DMS153 (cell line): ENCODE measurements around the gene SYNE2.
"Not testable (repeated sequence)": the region's sequence is repeated elsewhere in the genome, so short reads cannot be mapped to it uniquely, and the experiment has no call there.

Source experiments
- DNase-seq: peaks from one replicate; lab custom pipeline; 2025; lab: John Stamatoyannopoulos, UW

The SYNE2 gene

DNA sequence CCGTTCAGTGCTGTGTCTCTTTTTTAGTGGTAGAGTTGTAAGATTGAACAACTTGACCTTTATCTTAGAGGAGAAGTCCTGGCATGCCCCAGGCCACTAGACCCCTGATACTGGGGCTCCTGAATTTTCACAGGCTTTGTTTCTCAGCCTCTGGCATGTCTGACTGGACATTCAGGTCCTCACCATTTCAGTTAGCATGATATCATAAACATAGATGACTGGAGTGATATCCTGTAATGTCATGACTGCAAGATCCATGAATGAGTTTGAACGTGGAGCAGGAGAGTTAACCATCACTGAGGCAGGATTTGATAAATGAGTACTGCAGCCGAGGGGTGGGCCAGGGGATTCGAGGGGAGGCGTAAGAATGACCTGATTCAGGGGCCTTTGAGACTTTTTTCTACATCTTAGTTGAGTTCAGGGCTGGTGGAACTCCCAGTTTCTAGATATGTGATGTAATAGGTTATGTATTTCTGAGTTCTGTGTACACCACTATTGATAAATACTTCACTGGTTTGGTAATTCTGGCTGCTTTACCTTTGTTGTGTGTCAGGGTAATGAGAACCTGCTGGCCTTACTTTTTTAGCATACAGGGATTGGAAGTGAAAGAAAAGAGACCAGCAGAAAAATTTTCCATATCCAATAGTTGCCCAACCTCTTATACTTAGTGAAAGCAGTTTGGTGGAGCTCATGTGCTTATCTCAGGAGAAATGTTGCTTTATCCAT is 217.0 kb downstream of the SYNE2 start:
- DNase-seq: no peak

DNA sequence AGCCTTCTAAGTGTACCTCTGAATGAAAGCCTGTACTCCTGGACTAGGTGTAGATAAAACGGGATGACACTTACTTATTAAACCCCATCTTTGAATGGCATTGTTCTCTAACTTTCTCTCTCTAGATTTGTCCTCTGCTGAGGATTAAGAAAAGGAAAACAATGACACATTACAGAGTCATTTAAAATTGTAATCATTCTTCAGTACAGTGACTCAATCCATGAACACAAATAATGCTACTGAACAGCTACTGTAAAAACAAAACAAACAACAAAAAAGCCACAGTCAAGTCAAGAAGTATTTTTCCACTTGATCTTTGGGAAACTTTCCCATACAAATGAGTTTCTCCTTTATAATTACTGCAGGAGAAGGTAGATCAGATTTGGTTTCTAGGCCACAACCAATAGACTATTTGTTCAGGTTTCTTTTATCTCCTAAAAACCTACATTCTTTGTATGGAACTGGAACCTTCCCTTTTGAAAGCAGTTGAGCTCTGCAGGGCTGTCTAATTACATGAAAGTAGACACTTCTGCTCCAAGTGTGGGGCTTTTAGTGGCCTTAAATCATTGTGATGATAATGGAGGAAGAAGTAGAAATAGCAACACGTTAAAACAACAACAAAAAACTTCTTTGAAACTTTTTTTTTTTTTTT is 222.3 kb downstream of the SYNE2 start:
- DNase-seq: no peak

DNA sequence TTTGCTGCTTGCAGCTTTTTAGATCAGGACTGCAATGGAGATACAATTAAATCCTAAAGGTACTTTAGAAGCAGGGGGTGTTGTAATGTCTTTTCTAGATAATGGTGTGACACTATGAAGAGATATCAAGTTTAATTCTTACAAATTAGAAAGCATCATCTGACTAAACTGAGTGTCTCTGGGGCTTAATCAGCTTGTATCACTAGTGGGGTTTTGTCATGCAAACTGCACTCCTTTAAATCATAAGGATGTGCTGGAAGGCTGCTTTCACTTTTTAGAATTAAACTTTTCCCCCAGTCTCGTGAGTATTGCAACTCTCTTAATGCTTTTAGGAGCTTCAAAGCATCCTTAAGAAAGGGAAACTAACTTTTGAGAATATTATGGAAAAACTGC is 222.8 kb downstream of the SYNE2 start:
- no peak for DNase-seq

DNA sequence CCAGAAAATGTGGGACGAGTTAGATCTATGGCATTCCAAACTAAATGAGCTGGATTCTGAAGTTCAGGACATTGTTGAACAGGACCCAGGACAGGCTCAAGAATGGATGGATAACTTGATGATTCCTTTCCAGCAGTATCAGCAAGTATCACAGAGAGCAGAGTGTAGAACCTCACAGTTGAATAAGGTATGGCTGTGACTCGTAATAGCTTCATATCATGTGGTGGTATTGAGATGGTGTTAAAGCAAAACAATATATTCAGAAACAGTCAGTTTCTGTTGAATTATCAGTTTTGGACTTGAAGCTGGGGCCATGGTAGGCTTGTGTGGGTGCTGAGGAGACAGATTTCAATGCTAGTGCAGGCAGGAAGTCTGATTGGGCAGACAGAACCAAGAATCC is 227.6 kb downstream of the SYNE2 start:
- no peak for DNase-seq

DNA sequence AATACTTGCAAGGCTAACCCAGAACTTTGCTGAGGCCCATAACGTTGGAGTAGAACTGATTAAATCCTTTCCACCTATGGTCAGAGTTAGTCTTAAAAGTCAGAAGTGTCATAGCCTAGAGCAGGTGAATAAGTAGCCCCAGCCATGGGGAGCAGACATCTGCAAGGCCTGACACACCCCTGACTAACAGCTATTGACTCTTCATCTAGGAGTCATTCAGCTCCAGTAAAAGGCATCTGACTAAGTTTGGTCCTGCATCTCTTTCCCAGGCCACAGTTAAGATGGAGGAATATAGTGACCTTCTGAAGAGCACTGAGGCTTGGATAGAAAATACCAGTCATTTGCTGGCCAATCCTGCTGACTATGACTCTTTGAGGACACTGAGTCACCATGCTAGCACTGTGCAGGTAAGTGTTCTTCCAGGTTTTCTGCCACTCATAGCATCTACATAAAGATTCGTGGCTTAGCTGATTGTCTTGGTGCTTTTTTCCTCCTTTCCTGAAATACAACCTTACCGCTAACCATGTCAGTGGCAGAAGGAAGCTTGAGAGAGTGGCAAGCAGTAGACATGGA is 228.5 kb downstream of the SYNE2 start:
- no peak for DNase-seq

DNA sequence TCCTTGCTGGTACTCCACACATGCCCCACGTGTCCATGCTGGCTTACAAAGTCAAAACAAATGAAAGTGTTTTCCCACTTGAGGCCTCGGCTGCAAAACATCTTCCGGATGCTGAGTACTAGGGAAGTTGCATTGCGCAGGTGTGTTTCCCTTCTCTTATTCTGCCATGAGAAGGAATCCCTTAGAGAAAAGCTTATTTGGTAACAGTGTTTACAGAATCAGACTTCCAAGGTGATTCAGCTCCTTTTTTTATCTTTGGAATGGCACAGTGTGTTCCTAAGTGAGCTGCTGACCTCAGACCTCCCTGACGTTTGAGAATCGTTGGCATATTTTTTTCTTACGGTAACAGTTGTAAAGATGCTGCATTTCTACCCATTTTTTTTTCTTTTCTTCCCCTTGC is 230.0 kb downstream of the SYNE2 start:
- no peak for DNase-seq

DNA sequence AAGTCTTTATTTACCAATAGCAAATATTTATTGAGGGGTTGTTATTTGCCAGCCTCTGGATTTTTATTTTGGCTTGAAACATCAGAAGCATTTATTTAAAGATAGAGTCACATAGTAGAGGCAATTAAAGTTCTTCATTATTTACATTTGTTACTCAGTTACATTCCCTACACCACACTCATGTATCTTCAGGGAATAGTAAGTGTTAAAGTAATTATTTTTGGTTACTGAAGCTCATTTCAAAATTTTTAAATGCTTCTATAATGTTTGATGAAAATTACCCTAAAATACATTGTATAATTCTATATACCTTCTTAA is 235.8 kb downstream of the SYNE2 start:
- no peak for DNase-seq

DNA sequence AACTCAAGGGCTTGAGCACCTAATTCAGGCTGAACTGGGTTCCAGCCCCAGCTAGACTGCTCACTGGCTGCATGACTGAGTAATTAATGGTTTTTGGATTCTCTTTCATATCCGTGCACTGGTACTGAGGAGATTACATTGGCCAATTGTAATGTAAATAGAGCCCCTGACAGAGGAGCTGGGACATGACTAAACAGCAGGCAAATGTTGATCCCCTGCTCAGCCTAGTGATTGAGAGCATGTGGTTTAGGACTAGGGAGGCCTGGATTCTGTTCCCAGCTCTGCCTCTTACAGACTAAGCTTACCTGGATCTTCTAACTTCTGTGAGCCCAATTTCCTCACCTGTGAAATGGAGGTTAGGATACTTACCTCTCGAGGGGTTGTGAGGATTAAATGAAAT is 237.1 kb downstream of the SYNE2 start:
- DNase-seq: no peak

DNA sequence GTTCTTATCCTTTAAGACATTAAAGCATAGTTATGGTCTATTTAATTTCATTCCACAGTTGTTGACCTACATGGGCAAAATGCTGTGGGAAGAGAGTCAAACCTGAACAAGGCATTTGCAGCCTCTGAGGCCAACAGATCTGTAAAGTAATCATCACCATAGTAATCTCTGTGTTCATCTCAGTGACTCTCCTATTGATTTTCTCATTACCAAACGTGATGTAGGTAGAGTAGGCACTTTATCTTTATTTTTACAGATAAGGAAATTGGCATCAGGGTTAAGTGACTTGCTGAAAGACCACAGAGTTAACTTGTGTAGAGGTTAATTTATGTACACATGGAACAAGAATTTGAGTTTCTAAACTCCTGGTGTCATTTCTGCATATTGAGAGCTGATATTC is 238.4 kb downstream of the SYNE2 start:
- DNase-seq: no peak

DNA sequence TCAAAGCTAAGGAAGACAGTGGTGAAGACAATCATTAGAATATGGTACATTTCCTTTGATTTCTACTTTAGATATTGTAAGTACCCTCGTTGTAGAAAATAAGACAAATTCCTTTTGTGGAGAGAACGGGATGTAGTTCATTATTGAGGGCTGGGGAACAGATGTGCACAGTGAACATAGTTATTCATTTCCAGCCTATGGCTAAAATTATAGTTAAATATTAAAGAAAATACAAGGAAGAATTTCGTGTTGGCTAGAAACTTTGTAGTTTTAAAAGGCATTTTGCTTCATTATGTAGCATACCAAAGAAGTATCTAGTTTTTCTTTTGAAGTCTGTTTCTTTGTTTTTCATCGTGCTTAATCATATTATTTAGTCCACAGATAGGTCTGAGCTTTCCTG is 239.5 kb downstream of the SYNE2 start:
- no peak for DNase-seq

DNA sequence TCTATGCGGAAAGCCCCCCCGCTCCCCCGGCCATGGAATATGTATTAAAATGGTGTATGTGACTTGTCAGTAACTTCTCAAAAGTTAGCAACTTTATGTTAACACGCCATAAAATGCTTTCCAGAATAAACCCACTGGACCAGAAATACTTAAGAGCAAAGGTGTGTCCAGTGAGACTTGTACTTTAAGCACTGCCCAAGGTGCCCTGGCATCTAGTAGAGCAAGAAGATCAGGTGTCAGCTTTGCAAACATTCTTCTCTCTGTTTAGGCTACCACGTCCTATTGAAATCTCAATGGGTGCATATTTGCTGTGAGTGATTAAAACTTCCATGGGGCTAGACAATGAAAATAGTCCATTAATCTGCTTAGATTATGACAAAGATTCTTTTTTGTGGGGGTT is 240.1 kb downstream of the SYNE2 start:
- no peak for DNase-seq

DNA sequence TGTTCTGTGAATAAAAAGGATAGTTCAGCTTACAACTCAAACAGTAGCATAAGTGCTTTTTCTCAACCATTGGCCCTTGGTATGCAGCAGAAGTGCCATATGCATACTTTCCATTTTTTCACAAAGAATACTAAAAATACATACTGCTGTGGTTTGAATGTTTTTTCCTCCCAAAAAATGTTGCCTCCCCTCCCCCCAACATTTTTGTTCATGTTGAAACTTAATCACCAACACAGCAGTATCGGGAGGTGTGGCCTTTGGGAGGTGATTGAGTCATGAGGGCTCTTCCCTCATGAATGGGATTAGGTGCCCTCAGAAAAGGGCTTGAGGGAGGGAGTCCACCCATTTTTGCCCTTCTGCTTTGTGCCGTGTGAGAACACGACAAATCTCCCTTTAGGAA is 242.8 kb downstream of the SYNE2 start:
- DNase-seq: no peak

DNA sequence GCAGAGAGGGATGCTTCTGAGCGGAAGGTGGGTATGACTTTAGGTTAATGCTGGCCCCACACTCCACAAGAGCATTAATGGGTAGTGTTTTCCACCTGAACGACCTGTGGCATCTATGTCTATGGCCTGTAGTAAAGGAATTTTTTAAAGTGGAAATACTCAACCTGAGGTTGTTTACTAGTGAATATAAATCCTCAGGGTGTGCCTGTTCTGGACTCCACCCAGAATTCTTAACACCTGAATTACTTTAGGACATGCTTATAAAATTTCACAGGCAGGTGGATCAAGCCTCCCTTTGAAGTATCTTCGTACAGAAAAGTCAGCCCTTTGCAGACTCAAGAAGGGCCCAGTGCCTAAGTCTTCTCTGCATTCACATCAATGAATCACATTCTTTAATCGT is 245.3 kb downstream of the SYNE2 start:
- no peak for DNase-seq

DNA sequence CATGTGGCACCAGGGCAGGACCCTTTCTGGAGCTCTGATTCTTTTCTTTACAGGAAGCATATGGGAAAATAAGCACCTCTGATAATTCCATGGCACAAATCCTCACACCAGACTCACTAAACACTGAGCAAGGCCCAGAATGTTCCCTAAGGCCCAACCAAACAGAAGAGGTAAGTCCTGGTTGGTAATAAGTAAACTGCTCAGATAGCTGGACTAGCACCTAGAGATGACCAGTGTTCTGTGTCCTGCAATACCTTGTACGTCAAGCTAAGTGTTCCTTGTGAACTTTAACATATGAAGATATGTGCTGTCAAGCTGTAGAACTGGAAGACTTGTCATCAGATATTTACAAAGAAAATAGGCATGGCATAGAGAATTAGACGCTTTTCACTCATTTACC is 254.6 kb downstream of the SYNE2 start:
- no peak for DNase-seq

DNA sequence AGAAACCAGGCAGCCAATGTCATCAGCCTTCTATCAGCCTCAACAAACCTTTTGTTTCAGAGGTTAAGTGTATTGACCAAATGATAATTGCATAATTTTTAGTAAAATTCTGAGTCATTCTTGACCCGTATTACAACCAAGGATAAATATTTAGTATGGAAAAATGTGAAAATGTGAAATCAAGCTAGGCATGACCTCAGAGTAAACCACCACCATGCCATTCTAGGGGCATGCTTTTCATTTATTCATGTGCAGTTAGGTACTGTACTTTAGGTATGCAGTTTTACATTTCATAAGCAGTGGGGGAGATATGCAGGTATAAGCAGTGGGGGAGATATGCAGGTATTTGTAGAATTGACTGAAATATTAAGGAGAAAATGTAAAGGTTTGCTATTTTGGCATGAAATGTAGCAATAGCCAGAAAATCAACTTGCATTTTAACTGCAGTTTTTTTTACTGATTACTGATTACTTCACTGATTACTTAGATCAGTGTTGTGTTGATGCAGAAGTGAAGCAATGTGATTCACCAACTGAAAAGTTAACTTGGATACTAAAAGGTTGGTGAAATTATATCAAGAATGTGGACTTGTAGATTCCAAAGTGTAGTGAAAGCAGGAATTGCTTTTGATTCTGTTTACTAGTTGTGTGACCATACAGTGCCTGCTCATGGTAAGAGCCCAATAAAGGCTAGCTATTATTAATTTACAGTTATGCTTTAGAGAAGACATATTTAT is 257.2 kb downstream of the SYNE2 start:
- no peak for DNase-seq

DNA sequence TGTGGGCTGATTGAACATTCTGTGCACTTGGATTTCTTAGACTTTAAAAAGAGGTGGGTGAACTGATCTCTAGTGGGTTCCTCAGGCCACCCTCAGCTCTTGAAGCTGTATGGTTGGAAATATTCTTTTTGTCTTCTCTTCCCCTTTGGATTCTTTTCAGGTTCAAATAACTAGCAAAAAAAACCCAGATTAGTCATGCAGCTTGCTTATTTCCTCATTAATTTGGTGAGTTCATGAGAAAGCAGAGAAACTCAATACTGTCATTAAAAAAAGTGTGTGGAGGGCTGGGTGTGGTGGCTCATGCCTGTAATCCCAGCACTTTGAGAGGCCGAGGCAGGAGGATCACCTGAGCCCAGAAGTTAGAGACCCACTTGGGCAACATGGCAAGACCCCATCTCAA is 258.0 kb downstream of the SYNE2 start:
- DNase-seq: no peak

DNA sequence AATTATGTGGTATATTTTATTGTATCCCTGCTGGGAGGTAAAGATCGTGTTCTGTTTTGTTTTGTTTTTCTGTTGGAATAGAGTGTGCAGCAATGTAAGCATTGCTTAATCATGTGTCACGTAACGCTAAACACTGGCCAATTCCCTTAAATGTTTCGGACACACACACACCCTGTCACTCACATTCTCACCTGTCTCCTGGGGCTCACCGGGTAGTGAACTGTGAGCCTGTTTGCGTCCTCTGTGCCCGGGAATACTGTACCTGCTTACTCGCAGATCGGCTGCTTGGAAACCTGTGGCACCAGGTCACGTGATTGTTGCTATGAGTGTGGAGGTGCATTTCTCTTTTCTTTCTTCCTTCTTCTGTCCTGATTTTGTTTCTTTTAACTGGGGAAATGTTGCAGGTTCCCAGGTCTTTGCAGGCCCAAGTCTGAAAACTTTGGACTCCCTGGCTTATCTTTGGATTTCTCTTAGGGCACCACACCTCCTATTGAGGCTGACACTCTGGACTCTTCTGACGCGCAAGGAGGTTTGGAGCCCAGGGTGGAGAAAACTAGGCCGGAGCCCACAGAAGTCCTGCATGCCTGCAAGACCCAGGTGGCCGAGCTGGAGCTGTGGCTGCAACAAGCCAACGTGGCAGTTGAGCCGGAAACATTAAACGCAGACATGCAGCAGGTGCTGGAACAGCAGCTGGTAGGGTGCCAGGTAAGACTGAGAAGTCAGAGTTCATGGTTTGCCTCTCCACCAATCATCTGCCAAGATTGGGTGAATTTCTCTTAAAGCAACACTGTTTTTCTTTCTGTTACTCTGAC is 260.3 kb downstream of the SYNE2 start:
- DNase-seq: peak; percentile 71

DNA sequence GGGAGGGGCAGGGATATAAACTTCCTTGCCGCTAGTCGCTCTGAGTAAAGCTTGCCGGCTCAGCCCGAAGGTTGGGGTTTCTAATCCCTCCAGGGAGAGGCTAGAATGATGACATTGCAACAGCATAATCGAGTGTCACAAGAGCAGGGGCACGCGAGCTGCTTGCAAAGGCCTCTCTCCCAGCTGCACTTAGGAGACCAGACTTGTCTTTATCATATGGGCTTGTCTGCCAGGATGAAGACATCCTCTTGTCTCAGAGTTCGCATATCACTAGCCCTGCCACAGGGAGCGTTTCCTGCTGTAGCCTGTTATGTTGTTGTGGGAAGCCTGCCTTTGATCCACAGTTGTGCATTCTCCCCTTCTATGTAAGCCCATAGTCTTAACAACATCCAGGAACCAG is 261.4 kb downstream of the SYNE2 start:
- no peak for DNase-seq

DNA sequence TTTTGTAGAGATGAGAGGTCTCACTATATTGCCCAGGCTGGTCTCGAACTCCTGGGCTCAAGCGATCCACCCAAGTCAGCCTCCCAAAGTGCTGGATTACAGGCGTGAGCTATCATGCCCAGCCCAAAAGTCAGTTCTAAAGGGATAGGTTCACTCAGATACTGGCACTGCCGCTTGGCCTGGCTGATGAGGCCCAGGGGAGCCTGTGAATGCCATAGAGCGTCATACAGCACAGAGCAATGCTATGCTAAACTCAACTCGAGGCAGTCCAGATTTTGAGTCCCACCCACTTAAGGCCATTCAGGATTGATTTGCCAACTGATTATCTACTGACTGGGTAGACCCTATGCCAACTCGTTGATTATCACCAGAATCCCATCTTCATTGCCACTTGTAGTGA is 262.0 kb downstream of the SYNE2 start:
- no peak for DNase-seq

DNA sequence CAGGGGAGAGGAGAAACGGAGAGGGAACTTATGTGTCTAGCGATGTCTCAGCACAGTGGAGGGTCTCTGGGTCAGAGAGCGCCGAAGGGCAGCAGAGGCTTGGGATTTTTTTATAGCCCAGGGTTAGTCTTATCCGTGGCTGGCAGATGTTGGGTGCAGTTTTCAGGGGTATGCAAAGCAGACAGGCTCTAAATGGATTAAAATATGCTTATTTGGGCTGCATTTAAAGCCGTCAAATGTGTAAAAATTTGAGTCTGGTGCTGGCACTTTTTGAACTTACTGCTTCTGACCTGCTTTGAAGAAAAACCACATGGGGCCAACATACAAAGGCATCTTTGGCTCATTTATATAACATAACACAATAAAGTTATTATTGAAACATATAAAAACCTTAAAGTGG is 262.6 kb downstream of the SYNE2 start:
- no peak for DNase-seq

DNA sequence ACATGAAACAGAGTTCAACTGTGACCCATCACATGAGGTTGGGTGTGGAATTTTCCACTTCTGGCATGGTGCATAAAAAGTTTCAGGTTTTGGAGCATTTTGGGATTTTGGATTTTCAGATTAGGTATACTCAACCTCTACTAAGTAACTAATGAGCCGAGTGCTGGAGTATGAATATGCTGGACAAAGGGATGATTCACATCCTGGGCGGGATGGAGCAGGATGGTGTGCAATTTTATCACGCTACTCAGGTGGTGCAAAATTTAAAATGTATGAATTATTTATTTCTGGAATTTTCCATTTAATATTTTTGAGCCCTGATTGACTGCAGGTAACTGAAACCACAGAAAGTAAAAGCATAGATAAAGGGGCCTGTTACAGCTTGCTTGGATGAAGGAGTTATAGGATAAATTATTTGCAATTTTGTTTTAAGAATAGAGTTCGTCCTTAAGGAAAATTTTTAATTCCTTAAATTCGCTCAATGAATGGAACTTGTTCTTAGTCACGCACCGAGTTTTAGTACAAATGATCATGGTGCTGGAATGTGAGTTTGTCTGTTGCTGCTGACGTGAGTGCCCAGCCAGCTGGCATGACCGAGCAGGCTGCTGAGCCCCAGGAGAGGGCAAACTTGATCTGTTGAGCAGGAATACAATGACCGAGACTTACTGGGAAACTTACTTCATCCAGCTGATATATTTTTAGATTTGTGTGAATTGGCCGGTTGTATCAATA is 265.0 kb downstream of the SYNE2 start:
- no peak for DNase-seq

DNA sequence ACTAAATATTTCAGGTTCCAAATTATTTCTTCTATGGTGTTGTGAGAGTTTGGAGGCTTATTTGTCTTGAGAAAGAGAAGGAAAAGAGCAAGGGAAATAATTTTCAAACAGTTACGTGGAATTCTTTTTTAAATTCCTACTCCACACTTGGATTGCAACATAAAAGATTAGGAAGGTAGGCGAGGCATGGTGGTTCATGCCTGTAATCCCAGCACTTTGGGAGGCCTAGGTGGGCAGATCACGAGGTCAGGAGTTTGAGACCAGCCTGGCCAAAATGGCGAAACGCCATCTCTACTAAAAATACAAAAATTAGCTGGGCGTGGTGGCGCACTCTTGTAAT is 265.6 kb downstream of the SYNE2 start:
- DNase-seq: not testable (repeated sequence)
